HCT116 (cell line): ENCODE data around the gene NEUROD1. TPM values are rescaled to one million over a fixed set of nuclear protein-coding genes. Genes with fewer than 3 reads are reported as not detected.

ENCODE experiments used
- ATAC-seq: fragments of 200-7000 bp; cut with Tn5 transposase; 2 replicates; pipeline ENCODE4 v1.9.1; 2020; ENCODE audit warnings: mild to moderate bottlenecking, moderate library complexity
- BruUV-seq: library from RNA; stranded (reverse); fragments of 400-500 nt; replicated peaks from 2 replicates; lab custom pipeline; 2021; lab: Mats Ljungman, UMichigan
- CTCF ChIA-PET: fragments of 300-600 bp; sonication (Branson Sonifier 250); formaldehyde crosslinking; loops from one replicate; lab custom pipeline; 2021; ENCODE audit warnings: antibody characterized with exemption; lab: Charles Lee
- POLR2A ChIA-PET: fragments of 300-600, 350-600 bp; sonication (Branson Sonifier 250); formaldehyde crosslinking; loops from one replicate; lab custom pipeline; 2021; ENCODE audit warnings: antibody characterized with exemption; lab: Charles Lee
- RAD21 ChIA-PET, 2 experiments: fragments of 300-600 bp; sonication (Branson Sonifier 250); formaldehyde crosslinking; loops; one replicate each; lab custom pipeline; 2023; ENCODE audit warnings: low total read pairs in 2 of 2; ENCODE audit not compliant: uncharacterized antibody in 2 of 2, unreplicated experiment in 2 of 2, low non-redundant PET in 1 of 2; lab: Charles Lee
- DNase-seq: peaks from one replicate; pipeline ENCODE4 v3.0.0-alpha.2; 2010; ENCODE audit warnings: low read depth, low spot score
- H2AFZ ChIP-seq: fragments of 200-600 bp; shearing (Covaris generic), sonication (generic); 2 replicates; pipeline ENCODE4 v1.6.1; 2017; ENCODE audit warnings: low read depth, mixed run types, mixed read lengths, antibody characterized with exemption, low read length; ENCODE audit not compliant: poor library complexity, severe bottlenecking
- H3K27ac ChIP-seq: 2 replicates; pipeline ENCODE4 v1.5.1; 2012; ENCODE audit warnings: low read depth, low read length
- H3K27me3 ChIP-seq: fragments of 200-600 bp; sonication (generic); 2 replicates; pipeline ENCODE4 v1.6.1; 2016; ENCODE audit warnings: mixed run types, low read length, mixed read lengths; ENCODE audit not compliant: insufficient read depth
- H3K36me3 ChIP-seq, 2 experiments: fragments of 200-500 bp in 1 of 2; fragments of 200-600 bp in 1 of 2; sonication (Bioruptor generic) in 1 of 2; sonication (generic) in 1 of 2; 2 replicates each; pipeline versions ENCODE4 v1.5.1 to v1.6.1; 2014 to 2016; ENCODE audit warnings: low read length in 2 of 2, inconsistent platforms in 1 of 2, mixed read lengths in 1 of 2, mixed run types in 1 of 2; ENCODE audit not compliant: insufficient read depth in 2 of 2, control insufficient read depth in 1 of 2
- H3K4me1 ChIP-seq, 2 experiments: fragments of 200-600 bp in 1 of 2; sonication (generic) in 1 of 2; 2 replicates each; pipeline versions ENCODE4 v1.5.1 to v1.6.1; 2012 to 2017; ENCODE audit warnings: low read length in 2 of 2, inconsistent platforms in 1 of 2, mild to moderate bottlenecking in 1 of 2, mixed read lengths in 1 of 2, mixed run types in 1 of 2, moderate library complexity in 1 of 2; ENCODE audit not compliant: insufficient read depth in 2 of 2, control insufficient read depth in 1 of 2
- H3K4me2 ChIP-seq: fragments of 200-600 bp; sonication (generic); 2 replicates; pipeline ENCODE4 v1.6.1; 2017; ENCODE audit warnings: mixed run types, low read length, mixed read lengths
- H3K4me3 ChIP-seq, 2 experiments: fragments of 200-600 bp in 1 of 2; sonication (generic) in 1 of 2; replicated peaks in 1 of 2; 2 replicates each; pipeline ENCODE4 v1.5.1; 2011 to 2016; ENCODE audit warnings: low read length in 2 of 2, control low read depth in 1 of 2, low read depth in 1 of 2, mild to moderate bottlenecking in 1 of 2, mixed read lengths in 1 of 2, mixed run types in 1 of 2
- H3K79me2 ChIP-seq: fragments of 200-600 bp; sonication (generic); 2 replicates; pipeline ENCODE4 v1.6.1; 2017; ENCODE audit warnings: mild to moderate bottlenecking, mixed run types, low read length, moderate library complexity, mixed read lengths; ENCODE audit not compliant: insufficient read depth
- H3K9ac ChIP-seq: fragments of 200-600 bp; sonication (generic); 2 replicates; pipeline ENCODE4 v1.6.1; 2016; ENCODE audit warnings: low read length, mixed read lengths
- H3K9me2 ChIP-seq: fragments of 200-600 bp; sonication (generic), shearing (Covaris generic); 2 replicates; pipeline ENCODE4 v1.6.1; 2017; ENCODE audit warnings: mixed run types, mild to moderate bottlenecking, moderate library complexity; ENCODE audit not compliant: insufficient read depth
- H3K9me3 ChIP-seq, 2 experiments: fragments of 200-500 bp in 1 of 2; fragments of 200-600 bp in 1 of 2; sonication (Bioruptor generic) in 1 of 2; sonication (generic) in 1 of 2; 2 replicates each; pipeline ENCODE4 v1.6.1; 2014 to 2017; ENCODE audit warnings: low read length in 2 of 2, mixed read lengths in 2 of 2, inconsistent platforms in 1 of 2, low read depth in 1 of 2, mild to moderate bottlenecking in 1 of 2, mixed run types in 1 of 2, moderate library complexity in 1 of 2; ENCODE audit not compliant: control insufficient read depth in 1 of 2, insufficient read depth in 1 of 2
- H4K20me1 ChIP-seq: fragments of 200-600 bp; sonication (generic), shearing (Covaris generic); 2 replicates; pipeline ENCODE4 v1.6.1; 2017; ENCODE audit warnings: mixed run types, mild to moderate bottlenecking, moderate library complexity; ENCODE audit not compliant: insufficient read depth
- CBX3 ChIP-seq: IDR thresholded peaks from 2 replicates; pipeline ENCODE4 v1.6.1; 2012; ENCODE audit warnings: low read depth
- CEBPB ChIP-seq: IDR thresholded peaks from 2 replicates; pipeline ENCODE4 v1.6.1; 2012; ENCODE audit warnings: low read depth
- CTCF ChIP-seq, 3 experiments: fragments of 200-600 bp in 1 of 3; sonication (generic) in 1 of 3; IDR thresholded peaks in 2 of 3; conservative IDR thresholded peaks in 1 of 3; 2 replicates each; pipeline ENCODE4 v1.5.1; 2012 to 2017; ENCODE audit warnings: low read depth in 2 of 3, low read length in 2 of 3, antibody characterized with exemption in 1 of 3, borderline replicate concordance in 1 of 3, control low read depth in 1 of 3, mild to moderate bottlenecking in 1 of 3, mixed read lengths in 1 of 3, mixed run types in 1 of 3, moderate library complexity in 1 of 3; ENCODE audit not compliant: insufficient read depth in 1 of 3
- EGR1 ChIP-seq: IDR thresholded peaks from 2 replicates; pipeline ENCODE4 v1.6.1; 2012; ENCODE audit warnings: low read depth
- EZH2 ChIP-seq: fragments of 200-600 bp; sonication (generic); IDR thresholded peaks from 2 replicates; pipeline ENCODE4 v1.6.1; 2017; ENCODE audit warnings: antibody characterized with exemption, mixed run types
- EZH2phosphoT487 ChIP-seq: fragments of 200-600 bp; IDR thresholded peaks from 2 replicates; pipeline ENCODE4 v1.6.1; 2018; ENCODE audit warnings: antibody characterized with exemption, borderline replicate concordance
- JUND ChIP-seq: IDR thresholded peaks from 2 replicates; pipeline ENCODE4 v1.6.1; 2012
- POLR2A ChIP-seq: IDR thresholded peaks from 2 replicates; pipeline ENCODE4 v1.7.0; 2011; ENCODE audit warnings: borderline replicate concordance; ENCODE audit not compliant: insufficient read depth, insufficient read length; ENCODE audit errors: extremely low read depth
- POLR2AphosphoS5 ChIP-seq: IDR thresholded peaks from 2 replicates; pipeline ENCODE4 v1.6.1; 2011; ENCODE audit warnings: mild to moderate bottlenecking, low read depth, low read length, moderate library complexity
- RAD21 ChIP-seq: IDR thresholded peaks from 2 replicates; pipeline ENCODE4 v1.6.1; 2012; ENCODE audit warnings: low read depth, mild to moderate bottlenecking
- REST ChIP-seq: IDR thresholded peaks from 2 replicates; pipeline ENCODE4 v1.6.1; 2012; ENCODE audit warnings: low read depth
- SIN3A ChIP-seq: IDR thresholded peaks from 2 replicates; pipeline ENCODE4 v1.6.1; 2012; ENCODE audit warnings: low read depth
- SP1 ChIP-seq: IDR thresholded peaks from 2 replicates; pipeline ENCODE4 v1.6.1; 2012; ENCODE audit warnings: low read depth
- SRF ChIP-seq: IDR thresholded peaks from 2 replicates; pipeline ENCODE4 v1.6.1; 2012; ENCODE audit warnings: low read depth
- TCF7L2 ChIP-seq: IDR thresholded peaks from 2 replicates; pipeline ENCODE4 v1.7.0; 2011; ENCODE audit warnings: borderline replicate concordance, inconsistent platforms; ENCODE audit not compliant: insufficient read depth, insufficient read length; ENCODE audit errors: extremely low read depth
- YY1 ChIP-seq: IDR thresholded peaks from 2 replicates; pipeline ENCODE4 v1.6.1; 2011; ENCODE audit warnings: low read length, low read depth, moderate library complexity, mild to moderate bottlenecking; ENCODE audit not compliant: insufficient replicate concordance; ENCODE audit errors: extremely low read depth
- ZNF274 ChIP-seq: fragments of 200-500 bp; sonication (Bioruptor generic); IDR thresholded peaks from 2 replicates; pipeline ENCODE4 v1.6.1; 2014; ENCODE audit warnings: mild to moderate bottlenecking, low read depth, low read length, inconsistent platforms
- intact Hi-C: fragments of 100-400 bp; cut with micrococcal nuclease; formaldehyde crosslinking; loops from 2 replicates; pipeline ENCODE4 v1.10.0; 2022
- total RNA-seq: library from RNA; stranded (reverse); gene quantifications from one replicate; pipeline ENCODE4 v1.2.1, GENCODE V29; 2021; ENCODE audit not compliant: unreplicated experiment
- TF ChIP-seq, protein P1 (sequence below): IDR thresholded peaks from 2 replicates; pipeline ENCODE4 v1.6.1; 2012
- TF ChIP-seq, protein P2 (sequence below): IDR thresholded peaks from 2 replicates; pipeline ENCODE4 v1.6.1; 2011; ENCODE audit warnings: mild to moderate bottlenecking, low read length, moderate library complexity; ENCODE audit not compliant: insufficient replicate concordance; ENCODE audit errors: extremely low read depth

The NEUROD1 gene
- total RNA-seq, 1 experiment from 2014 or later, result not detected

DNA sequence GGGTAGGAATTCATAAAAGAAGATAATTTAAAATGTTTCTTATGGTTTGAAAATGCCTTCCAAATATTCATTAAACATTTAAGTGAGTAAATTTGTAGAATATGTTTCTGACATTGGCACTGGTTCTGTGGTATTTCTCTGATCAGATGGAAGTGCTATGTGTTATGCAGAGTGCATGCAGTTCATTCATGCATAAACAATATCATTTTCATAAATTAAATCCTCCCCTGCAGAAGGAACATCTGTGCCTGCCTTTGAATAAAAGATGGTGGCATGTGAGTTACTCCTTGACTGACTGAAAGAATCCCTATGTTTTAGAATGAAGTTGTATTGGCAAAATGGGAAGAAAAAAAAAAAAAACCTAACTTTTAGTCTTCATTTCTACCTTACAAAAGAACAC is 5.9 kb downstream of the NEUROD1 start:
- no peak for ATAC-seq
- H3K4me3 ChIP-seq, result no peak overlapping the region
- CTCF ChIA-PET, result no interaction called here
- H3K4me2 ChIP-seq, result no peak overlapping the region
- RAD21 ChIA-PET, result no interaction called here
- no peaks in the 10 kb centered on the region for H4K20me1 ChIP-seq
- no peaks in the 10 kb centered on the region for H3K9me3 ChIP-seq
- H3K27ac ChIP-seq, result no peak overlapping the region
- no peaks in the 10 kb centered on the region for H3K79me2 ChIP-seq
- H3K9me2 ChIP-seq, result no peaks in the 10 kb centered on the region
- no peak for DNase-seq
- no peaks in the 10 kb centered on the region for H3K4me1 ChIP-seq
- no peaks in the 10 kb centered on the region for H3K36me3 ChIP-seq
- no peak overlapping the region for H3K9ac ChIP-seq
- no peaks in the 10 kb centered on the region for H3K27me3 ChIP-seq
- no peak overlapping the region for H2AFZ ChIP-seq
- intact Hi-C loops, result no loop called here
- no TSS peak for BruUV-seq
- TF ChIP-seq TCF7L2 (no peak), SP1 (no peak), ZNF274 (no peak), EGR1 (no peak), JUND (no peak), SRF (no peak), RAD21 (no peak), YY1 (no peak), REST (no peak), POLR2AphosphoS5 (no peak), CTCF (IDR thresholded peaks at IDR 0.05 in 2 of 3, conservative IDR thresholded peaks at IDR 0.05 in 1 of 3; ENCODE audit: borderline replicate concordance in 1 of 3, insufficient read depth in 1 of 3, low read depth in 2 of 3, low read length in 2 of 3) (no peak), EZH2phosphoT487 (no peak), EZH2 (no peak), CBX3 (no peak), POLR2A (no peak), SIN3A (no peak), CEBPB (no peak)
- TF ChIP-seq, protein P1, sequence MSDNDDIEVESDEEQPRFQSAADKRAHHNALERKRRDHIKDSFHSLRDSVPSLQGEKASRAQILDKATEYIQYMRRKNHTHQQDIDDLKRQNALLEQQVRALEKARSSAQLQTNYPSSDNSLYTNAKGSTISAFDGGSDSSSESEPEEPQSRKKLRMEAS, result no peak
- TF ChIP-seq, protein P2, sequence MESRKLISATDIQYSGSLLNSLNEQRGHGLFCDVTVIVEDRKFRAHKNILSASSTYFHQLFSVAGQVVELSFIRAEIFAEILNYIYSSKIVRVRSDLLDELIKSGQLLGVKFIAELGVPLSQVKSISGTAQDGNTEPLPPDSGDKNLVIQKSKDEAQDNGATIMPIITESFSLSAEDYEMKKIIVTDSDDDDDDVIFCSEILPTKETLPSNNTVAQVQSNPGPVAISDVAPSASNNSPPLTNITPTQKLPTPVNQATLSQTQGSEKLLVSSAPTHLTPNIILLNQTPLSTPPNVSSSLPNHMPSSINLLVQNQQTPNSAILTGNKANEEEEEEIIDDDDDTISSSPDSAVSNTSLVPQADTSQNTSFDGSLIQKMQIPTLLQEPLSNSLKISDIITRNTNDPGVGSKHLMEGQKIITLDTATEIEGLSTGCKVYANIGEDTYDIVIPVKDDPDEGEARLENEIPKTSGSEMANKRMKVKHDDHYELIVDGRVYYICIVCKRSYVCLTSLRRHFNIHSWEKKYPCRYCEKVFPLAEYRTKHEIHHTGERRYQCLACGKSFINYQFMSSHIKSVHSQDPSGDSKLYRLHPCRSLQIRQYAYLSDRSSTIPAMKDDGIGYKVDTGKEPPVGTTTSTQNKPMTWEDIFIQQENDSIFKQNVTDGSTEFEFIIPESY, result no peak
- TF ChIP-seq, all 23 proteins: peak for 0
- POLR2A ChIA-PET, result no interaction called here
